A549 (cell line): ENCODE results near the gene RILPL1. TPM values are rescaled to one million over a fixed set of nuclear protein-coding genes. Genes with fewer than 3 reads are reported as not detected.

ENCODE experiments used
- ATAC-seq, 2 experiments: fragments of 200-7000 bp in 1 of 2; fragments of >200 bp in 1 of 2; cut with Nextera tagmentation in 1 of 2; cut with Tn5 transposase in 1 of 2; 3 replicates each; pipeline versions ENCODE4 v1.8.0 to v1.9.1; 2018 to 2020; ENCODE audit warnings: mild to moderate bottlenecking in 1 of 2, moderate library complexity in 1 of 2
- CTCF ChIA-PET: fragments of 300-600 bp; sonication (Branson Sonifier 250); formaldehyde crosslinking; extraction: SDS; loops from one replicate; lab custom pipeline; 2021; ENCODE audit warnings: antibody characterized with exemption, inconsistent platforms; lab: Yijun Ruan, JAX
- POLR2A ChIA-PET: fragments of 350-600 bp; formaldehyde crosslinking; extraction: SDS; loops from one replicate; lab custom pipeline; 2021; ENCODE audit warnings: antibody characterized with exemption, inconsistent platforms; lab: Yijun Ruan, JAX
- DNase-seq, 2 experiments: peaks; one replicate each; pipeline versions ENCODE4 v3.0.0 to v3.0.0-alpha.2; 2011 to 2016; ENCODE audit warnings: low read depth in 1 of 2, low spot score in 1 of 2
- FAIRE-seq: peaks from 2 replicates; lab custom pipeline; 2011; peaks lifted over from hg19 to GRCh38; lab: Jason Lieb, UNC
- H3K27ac ChIP-seq, 2 experiments: fragments of >200 bp; sonication (Bioruptor Twin); formaldehyde crosslinking; 3 replicates each; pipeline ENCODE4 v1.5.1; 2016 to 2017
- H3K4me1 ChIP-seq: fragments of >200 bp; sonication (Bioruptor Twin); formaldehyde crosslinking; 3 replicates; pipeline ENCODE4 v1.6.1; 2016
- H3K4me2 ChIP-seq: fragments of >200 bp; sonication (Bioruptor Twin); formaldehyde crosslinking; 3 replicates; pipeline ENCODE4 v1.6.1; 2016
- H3K4me3 ChIP-seq: fragments of >200 bp; sonication (Bioruptor Twin); formaldehyde crosslinking; 3 replicates; pipeline ENCODE4 v1.5.1; 2016
- H3K9me3 ChIP-seq: fragments of >200 bp; sonication (Bioruptor Twin); formaldehyde crosslinking; 3 replicates; pipeline ENCODE4 v1.6.1; 2016
- ATOH8 ChIP-seq: fragments of 250-450 bp; sonication (Bioruptor Pico); IDR thresholded peaks from 2 replicates; pipeline ENCODE4 v1.5.0; 2020; ENCODE audit warnings: low read depth, mild to moderate bottlenecking, moderate library complexity
- BHLHE40 ChIP-seq: IDR thresholded peaks from 2 replicates; pipeline ENCODE4 v1.6.1; 2012; ENCODE audit warnings: low read depth, low read length, inconsistent platforms
- CBX2 ChIP-seq: fragments of 200-600 bp; sonication (generic); IDR thresholded peaks from 2 replicates; pipeline ENCODE4 v1.6.1; 2016; ENCODE audit warnings: low read depth, mild to moderate bottlenecking, borderline replicate concordance
- CBX8 ChIP-seq: fragments of 200-600 bp; sonication (generic); IDR thresholded peaks from 2 replicates; pipeline ENCODE4 v1.6.1; 2016
- CHD4 ChIP-seq: fragments of 200-600 bp; sonication (generic); IDR thresholded peaks from 2 replicates; pipeline ENCODE4 v1.6.1; 2016; ENCODE audit warnings: antibody characterized with exemption, mild to moderate bottlenecking, borderline replicate concordance
- EHMT2 ChIP-seq: fragments of 200-600 bp; sonication (generic); IDR thresholded peaks from 2 replicates; pipeline ENCODE4 v1.6.1; 2016; ENCODE audit warnings: antibody characterized with exemption, low read depth, mild to moderate bottlenecking, moderate library complexity
- EP300 ChIP-seq, 2 experiments: fragments of >200 bp; sonication (Bioruptor Twin); formaldehyde crosslinking; IDR thresholded peaks; 2 replicates in 1 of 2; 3 replicates in 1 of 2; pipeline ENCODE4 v1.6.1; 2016 to 2017
- FOSL2 ChIP-seq, 2 experiments: fragments of 450-650 bp in 1 of 2; fragments of >200 bp in 1 of 2; sonication (Bioruptor Twin) in 1 of 2; formaldehyde crosslinking; IDR thresholded peaks; 2 replicates each; pipeline versions ENCODE4 v1.5.0 to v1.6.1; 2016 to 2020; ENCODE audit warnings: mild to moderate bottlenecking in 1 of 2, moderate library complexity in 1 of 2
- HEYL ChIP-seq: fragments of 250-450 bp; sonication (Bioruptor Pico); IDR thresholded peaks from 2 replicates; pipeline ENCODE4 v1.8.0; 2021; ENCODE audit warnings: mild to moderate bottlenecking, moderate library complexity
- HOXB13 ChIP-seq: fragments of 250-450 bp; sonication (Bioruptor Pico); IDR thresholded peaks from 2 replicates; pipeline ENCODE4 v1.5.0; 2020; ENCODE audit warnings: low read depth, mild to moderate bottlenecking, moderate library complexity
- HOXB5 ChIP-seq: fragments of 250-450 bp; sonication (Bioruptor Pico); IDR thresholded peaks from 2 replicates; pipeline ENCODE4 v1.5.0; 2020; ENCODE audit warnings: mild to moderate bottlenecking, moderate library complexity
- JUN ChIP-seq, 2 experiments: fragments of >200 bp; sonication (Bioruptor Twin); formaldehyde crosslinking; IDR thresholded peaks; 2 replicates in 1 of 2; 3 replicates in 1 of 2; pipeline ENCODE4 v1.6.1; 2016 to 2017
- NR3C1 ChIP-seq: fragments of >200 bp; sonication (Bioruptor Twin); formaldehyde crosslinking; IDR thresholded peaks from 3 replicates; pipeline ENCODE4 v1.6.1; 2017
- PHF8 ChIP-seq: fragments of 200-600 bp; sonication (generic); IDR thresholded peaks from 2 replicates; pipeline ENCODE4 v1.6.1; 2016; ENCODE audit warnings: low read depth, mild to moderate bottlenecking, antibody characterized with exemption, moderate library complexity, borderline replicate concordance
- POLR2A ChIP-seq: IDR thresholded peaks from 2 replicates; pipeline ENCODE4 v1.6.1; 2012; ENCODE audit warnings: mild to moderate bottlenecking, low read length
- POLR2AphosphoS2 ChIP-seq: conservative IDR thresholded peaks from 2 replicates; pipeline ENCODE4 v1.6.1; 2012; ENCODE audit warnings: low read length, improper control_type of control experiment, inconsistent platforms
- SREBF2 ChIP-seq: fragments of 450-650 bp; IDR thresholded peaks from 2 replicates; pipeline ENCODE4 v1.6.1; 2014; ENCODE audit warnings: mild to moderate bottlenecking, moderate library complexity
- ZFP36 ChIP-seq: fragments of 450-650 bp; IDR thresholded peaks from 2 replicates; pipeline ENCODE4 v1.6.1; 2014; ENCODE audit warnings: borderline replicate concordance; ENCODE audit not compliant: partially characterized antibody
- ZSCAN20 ChIP-seq: fragments of 250-450 bp; sonication (Bioruptor Pico); IDR thresholded peaks from 2 replicates; pipeline ENCODE4 v1.8.0; 2022; ENCODE audit warnings: mild to moderate bottlenecking, moderate library complexity
- WGBS: methylation state at CpG from one replicate; pipeline ENCODE4 v1.1.6; 2017; ENCODE audit errors: missing lambda C conversion rate; 5-methylcytosine and 5-hydroxymethylcytosine counted together
- polyA plus RNA-seq, 4 experiments: library from polyadenylated mRNA; depleted of rRNA in 3 of 4; stranded (reverse); fragments of >200 nt; fragmentation: RNase III in 1 of 4; extraction: RNeasy Plus Mini Kit Qiagen cat#74134 plus additional on column Dnase treatment in 1 of 4; gene quantifications; 2 replicates in 3 of 4; 3 replicates in 1 of 4; pipeline ENCODE4 v1.2.3, GENCODE V29; 2011 to 2017
- TF ChIP-seq, protein P1 (sequence below): IDR thresholded peaks from 2 replicates; pipeline ENCODE4 v1.6.1; 2012
- TF ChIP-seq, protein P2 (sequence below): fragments of >200 bp; sonication (Bioruptor Twin); formaldehyde crosslinking; IDR thresholded peaks from 3 replicates; pipeline ENCODE4 v1.6.1; 2016
- TF ChIP-seq, protein P3 (sequence below): IDR thresholded peaks from 2 replicates; pipeline ENCODE4 v1.6.1; 2012
- TF ChIP-seq, protein P4 (sequence below): fragments of 250-450 bp; sonication (Bioruptor Pico); IDR thresholded peaks from 2 replicates; pipeline ENCODE4 v1.5.0; 2021; ENCODE audit warnings: mild to moderate bottlenecking, moderate library complexity, borderline replicate concordance

RILPL1 gene
- polyA plus RNA-seq, 2 of the 4 experiments (the other 2 are of a cell fraction), result 8.0 to 14.2 TPM

DNA sequence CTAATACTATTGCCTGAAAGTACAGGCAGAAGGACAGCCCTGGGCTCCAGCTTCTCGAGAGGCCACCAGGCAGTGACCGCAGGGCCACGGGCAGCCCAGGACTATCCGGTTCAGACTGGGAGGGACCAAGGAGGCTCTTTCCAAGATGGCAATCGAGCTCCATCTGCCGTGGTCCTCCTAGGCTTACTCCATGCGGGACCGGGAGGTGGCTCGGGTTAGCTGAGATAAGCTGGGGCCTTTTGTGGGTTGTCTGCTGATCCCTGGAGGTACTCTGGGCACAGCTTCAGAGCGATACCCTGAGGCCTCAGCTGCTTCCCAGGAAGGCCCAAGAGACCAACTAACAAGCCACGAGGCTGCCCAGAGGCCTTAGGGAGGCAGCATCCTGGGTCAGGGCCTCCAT, 42.5 kb downstream of the RILPL1 start (continued):
- TF ChIP-seq SREBF2, result no peak
- TF ChIP-seq EP300 (IDR thresholded peaks at IDR 0.05), result no peak
- TF ChIP-seq JUN (IDR thresholded peaks at IDR 0.05), result no peak

DNA sequence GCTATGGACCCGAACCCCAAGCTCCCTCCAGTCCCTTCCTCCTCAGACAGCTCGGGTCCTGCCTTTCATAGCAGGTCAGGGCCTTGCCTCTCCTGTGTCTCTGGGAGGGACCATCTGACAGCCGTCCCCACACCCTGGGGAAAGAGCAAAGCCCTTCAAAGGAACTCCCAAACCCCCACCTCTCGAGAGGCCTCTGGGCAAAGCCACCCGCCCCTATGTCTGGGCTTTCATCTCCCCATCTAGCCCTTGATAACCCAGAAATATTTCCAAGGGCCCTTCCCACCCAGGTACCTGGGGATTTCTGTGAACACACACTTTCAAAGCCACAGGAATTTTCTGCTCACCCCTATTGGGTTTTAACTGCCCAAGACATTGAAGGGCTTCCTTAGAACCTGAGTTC, 43.4 kb downstream of the RILPL1 start:
- CTCF ChIA-PET, result interaction anchor here (0.6 kb wide), 1 partner anchor 801 kb away, joined by 3 read pairs; no protein-coding TSS in a partner anchor

GRCh38 chr12:123489580-123489979, 43.9 kb downstream of the RILPL1 start:
- FAIRE-seq (no peak), ATAC-seq (no peak), DNase-seq (no peak)
- CTCF ChIA-PET, result interaction anchor here (0.6 kb wide), 1 partner anchor 802 kb away, joined by 3 read pairs; no protein-coding TSS in a partner anchor
- POLR2A ChIA-PET, result no interaction called here
- Histone ChIP-seq H3K4me1 (no peaks in the 10 kb centered on the region), H3K4me3 (no peak overlapping the region), H3K27ac (no peak overlapping the region), H3K9me3 (no peaks in the 10 kb centered on the region), H3K4me2 (no peak overlapping the region)
- WGBS, result 94% methylated on average over 6 of the region's 6 CpGs
- TF ChIP-seq BHLHE40 (no peak), CBX8 (no peak), HOXB5 (CRISPR knock-in tag) (no peak), ATOH8 (CRISPR knock-in tag) (no peak), HOXB13 (CRISPR knock-in tag) (no peak), ZSCAN20 (no peak), CHD4 (no peak)
- TF ChIP-seq, protein P1, sequence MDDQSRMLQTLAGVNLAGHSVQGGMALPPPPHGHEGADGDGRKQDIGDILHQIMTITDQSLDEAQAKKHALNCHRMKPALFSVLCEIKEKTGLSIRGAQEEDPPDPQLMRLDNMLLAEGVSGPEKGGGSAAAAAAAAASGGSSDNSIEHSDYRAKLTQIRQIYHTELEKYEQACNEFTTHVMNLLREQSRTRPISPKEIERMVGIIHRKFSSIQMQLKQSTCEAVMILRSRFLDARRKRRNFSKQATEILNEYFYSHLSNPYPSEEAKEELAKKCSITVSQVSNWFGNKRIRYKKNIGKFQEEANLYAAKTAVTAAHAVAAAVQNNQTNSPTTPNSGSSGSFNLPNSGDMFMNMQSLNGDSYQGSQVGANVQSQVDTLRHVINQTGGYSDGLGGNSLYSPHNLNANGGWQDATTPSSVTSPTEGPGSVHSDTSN, result no peak

More for the DNA sequence above, 43.4 kb downstream of the RILPL1 start:
- H3K4me1 ChIP-seq, result no peaks in the 10 kb centered on the region
- 94% methylated on average over 5 of the region's 5 CpGs for WGBS
- no peak overlapping the region for H3K4me3 ChIP-seq
- FAIRE-seq (no peak), ATAC-seq (no peak; a peak in 1 of 6 replicates)
- TF ChIP-seq ZFP36, result no peak
- TF ChIP-seq CBX2, result no peak
- TF ChIP-seq, protein P2, sequence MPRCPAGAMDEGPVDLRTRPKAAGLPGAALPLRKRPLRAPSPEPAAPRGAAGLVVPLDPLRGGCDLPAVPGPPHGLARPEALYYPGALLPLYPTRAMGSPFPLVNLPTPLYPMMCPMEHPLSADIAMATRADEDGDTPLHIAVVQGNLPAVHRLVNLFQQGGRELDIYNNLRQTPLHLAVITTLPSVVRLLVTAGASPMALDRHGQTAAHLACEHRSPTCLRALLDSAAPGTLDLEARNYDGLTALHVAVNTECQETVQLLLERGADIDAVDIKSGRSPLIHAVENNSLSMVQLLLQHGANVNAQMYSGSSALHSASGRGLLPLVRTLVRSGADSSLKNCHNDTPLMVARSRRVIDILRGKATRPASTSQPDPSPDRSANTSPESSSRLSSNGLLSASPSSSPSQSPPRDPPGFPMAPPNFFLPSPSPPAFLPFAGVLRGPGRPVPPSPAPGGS, result no peak
- TF ChIP-seq EHMT2, result no peak
- no peak for TF ChIP-seq HOXB13 (CRISPR knock-in tag)
- no peak for TF ChIP-seq POLR2A
- TF ChIP-seq, protein P3, sequence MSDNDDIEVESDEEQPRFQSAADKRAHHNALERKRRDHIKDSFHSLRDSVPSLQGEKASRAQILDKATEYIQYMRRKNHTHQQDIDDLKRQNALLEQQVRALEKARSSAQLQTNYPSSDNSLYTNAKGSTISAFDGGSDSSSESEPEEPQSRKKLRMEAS, result no peak
- TF ChIP-seq, all 56 proteins: peak for 0
- no peak for DNase-seq
- H3K9me3 ChIP-seq, result no peaks in the 10 kb centered on the region
- no peak overlapping the region for H3K4me2 ChIP-seq
- no peak overlapping the region for H3K27ac ChIP-seq
- POLR2A ChIA-PET, result no interaction called here

DNA sequence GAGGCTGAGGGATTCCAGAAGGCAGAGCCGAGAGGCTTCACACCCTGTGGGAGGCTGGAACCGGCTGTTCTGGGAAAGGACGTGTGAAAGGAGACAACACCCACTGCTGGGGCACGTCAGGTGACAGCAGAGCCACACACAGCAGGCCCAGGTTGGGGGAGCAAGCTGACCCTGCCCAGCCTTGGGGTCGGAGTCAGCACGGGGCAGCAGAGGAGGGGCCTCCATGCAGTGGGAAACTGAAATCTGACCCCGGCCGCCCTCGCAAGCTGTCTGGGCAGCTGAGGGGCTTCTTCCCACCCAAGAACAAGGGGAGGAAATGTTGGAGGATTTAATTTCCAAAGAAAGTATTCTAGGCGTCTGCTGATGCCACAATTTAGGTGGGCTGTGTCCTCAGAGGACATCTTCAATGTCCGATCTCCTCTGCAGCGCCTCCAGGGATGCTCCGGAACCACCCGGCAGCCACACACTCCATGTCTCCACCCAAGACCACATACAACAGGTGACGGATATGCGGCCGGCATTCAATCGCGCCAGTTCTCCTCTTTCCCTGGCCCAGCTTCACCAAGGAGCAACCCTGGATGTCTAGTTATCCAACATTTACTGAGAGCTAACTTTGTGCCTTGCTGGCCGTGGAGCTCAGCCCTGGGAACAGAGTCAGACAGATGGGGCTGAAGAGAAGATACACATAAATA, 44.8 kb downstream of the RILPL1 start:
- FAIRE-seq, result no peak
- TF ChIP-seq HEYL (CRISPR knock-in tag) (no peak), EP300 (IDR thresholded peaks at IDR 0.05) (no peak), EHMT2 (no peak), NR3C1 (no peak), ZSCAN20 (no peak), POLR2AphosphoS2 (no peak), FOSL2 (IDR thresholded peaks at IDR 0.05) (no peak), FOSL2 (CRISPR knock-in tag; IDR thresholded peaks at IDR 0.05) (no peak), CHD4 (no peak), PHF8 (no peak)
- TF ChIP-seq, protein P1, result no peak
- TF ChIP-seq, protein P4, sequence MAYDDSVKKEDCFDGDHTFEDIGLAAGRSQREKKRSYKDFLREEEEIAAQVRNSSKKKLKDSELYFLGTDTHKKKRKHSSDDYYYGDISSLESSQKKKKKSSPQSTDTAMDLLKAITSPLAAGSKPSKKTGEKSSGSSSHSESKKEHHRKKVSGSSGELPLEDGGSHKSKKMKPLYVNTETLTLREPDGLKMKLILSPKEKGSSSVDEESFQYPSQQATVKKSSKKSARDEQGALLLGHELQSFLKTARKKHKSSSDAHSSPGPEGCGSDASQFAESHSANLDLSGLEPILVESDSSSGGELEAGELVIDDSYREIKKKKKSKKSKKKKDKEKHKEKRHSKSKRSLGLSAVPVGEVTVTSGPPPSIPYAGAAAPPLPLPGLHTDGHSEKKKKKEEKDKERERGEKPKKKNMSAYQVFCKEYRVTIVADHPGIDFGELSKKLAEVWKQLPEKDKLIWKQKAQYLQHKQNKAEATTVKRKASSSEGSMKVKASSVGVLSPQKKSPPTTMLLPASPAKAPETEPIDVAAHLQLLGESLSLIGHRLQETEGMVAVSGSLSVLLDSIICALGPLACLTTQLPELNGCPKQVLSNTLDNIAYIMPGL (CRISPR knock-in tag), result no peak

More for the DNA sequence above, 44.8 kb downstream of the RILPL1 start:
- Histone ChIP-seq H3K27ac (no peak overlapping the region), H3K9me3 (no peaks in the 10 kb centered on the region), H3K4me2 (no peak overlapping the region), H3K4me1 (no peaks in the 10 kb centered on the region), H3K4me3 (no peak overlapping the region)
- POLR2A ChIA-PET, result no interaction called here
- ATAC-seq (no peak), DNase-seq (no peak)
- WGBS, result 94% methylated on average over 17 of the region's 20 CpGs
- CTCF ChIA-PET, result interaction anchor here (0.6 to 1.1 kb wide), 2 partner anchors 86 to 167 kb away, joined by 3 to 4 read pairs; no protein-coding TSS in a partner anchor
